ENCODE results near the gene IL12RB2.
"Not testable (repeated sequence)": the region's sequence is repeated elsewhere in the genome, so short reads cannot be mapped to it uniquely, and the experiment has no call there.

DNA sequence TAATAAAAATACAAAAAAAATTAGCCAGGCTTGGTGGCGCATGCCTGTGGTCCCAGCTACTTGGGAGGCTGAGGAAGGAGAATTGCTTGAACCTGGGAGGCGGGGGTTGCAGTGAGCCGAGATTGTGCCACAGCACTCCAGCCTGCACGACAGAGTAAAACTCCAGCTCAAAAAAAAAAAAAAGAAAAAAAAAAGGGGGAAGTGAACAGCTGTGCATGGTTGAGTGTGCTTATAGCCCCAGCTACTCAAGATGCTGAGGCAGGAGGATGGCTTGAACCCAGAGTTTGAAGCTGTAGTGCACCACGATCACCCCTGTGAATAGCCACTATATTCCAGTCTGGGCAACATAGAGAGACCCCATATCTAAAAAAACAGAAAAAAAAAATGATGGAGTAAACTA lies 138.3 kb downstream of the IL12RB2 start:
- TF ChIP-seq, protein P1, sequence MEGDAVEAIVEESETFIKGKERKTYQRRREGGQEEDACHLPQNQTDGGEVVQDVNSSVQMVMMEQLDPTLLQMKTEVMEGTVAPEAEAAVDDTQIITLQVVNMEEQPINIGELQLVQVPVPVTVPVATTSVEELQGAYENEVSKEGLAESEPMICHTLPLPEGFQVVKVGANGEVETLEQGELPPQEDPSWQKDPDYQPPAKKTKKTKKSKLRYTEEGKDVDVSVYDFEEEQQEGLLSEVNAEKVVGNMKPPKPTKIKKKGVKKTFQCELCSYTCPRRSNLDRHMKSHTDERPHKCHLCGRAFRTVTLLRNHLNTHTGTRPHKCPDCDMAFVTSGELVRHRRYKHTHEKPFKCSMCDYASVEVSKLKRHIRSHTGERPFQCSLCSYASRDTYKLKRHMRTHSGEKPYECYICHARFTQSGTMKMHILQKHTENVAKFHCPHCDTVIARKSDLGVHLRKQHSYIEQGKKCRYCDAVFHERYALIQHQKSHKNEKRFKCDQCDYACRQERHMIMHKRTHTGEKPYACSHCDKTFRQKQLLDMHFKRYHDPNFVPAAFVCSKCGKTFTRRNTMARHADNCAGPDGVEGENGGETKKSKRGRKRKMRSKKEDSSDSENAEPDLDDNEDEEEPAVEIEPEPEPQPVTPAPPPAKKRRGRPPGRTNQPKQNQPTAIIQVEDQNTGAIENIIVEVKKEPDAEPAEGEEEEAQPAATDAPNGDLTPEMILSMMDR (IDR thresholded peaks at IDR 0.05; ENCODE audit: low read length), result not testable (repeated sequence)
- TF ChIP-seq EZH2 (optimal IDR thresholded peaks at IDR 0.05; ENCODE audit: low read depth, low read length), result not testable (repeated sequence)

Measured in MM.1S (cell line).